HCT116 (cell line): Measurements from ENCODE around the gene POU5F1.
"Not testable (repeated sequence)": the region's sequence is repeated elsewhere in the genome, so short reads cannot be mapped to it uniquely, and the experiment has no call there.

Source experiments
- EGR1 ChIP-seq: IDR thresholded peaks from 2 replicates; pipeline ENCODE4 v1.6.1; 2012; ENCODE audit warnings: low read depth
- EZH2 ChIP-seq: fragments of 200-600 bp; sonication (generic); IDR thresholded peaks from 2 replicates; pipeline ENCODE4 v1.6.1; 2017; ENCODE audit warnings: antibody characterized with exemption, mixed run types
- EZH2phosphoT487 ChIP-seq: fragments of 200-600 bp; IDR thresholded peaks from 2 replicates; pipeline ENCODE4 v1.6.1; 2018; ENCODE audit warnings: antibody characterized with exemption, borderline replicate concordance
- POLR2A ChIP-seq: IDR thresholded peaks from 2 replicates; pipeline ENCODE4 v1.7.0; 2011; ENCODE audit warnings: borderline replicate concordance; ENCODE audit not compliant: insufficient read depth, insufficient read length; ENCODE audit errors: extremely low read depth
- POLR2AphosphoS5 ChIP-seq: IDR thresholded peaks from 2 replicates; pipeline ENCODE4 v1.6.1; 2011; ENCODE audit warnings: mild to moderate bottlenecking, low read depth, low read length, moderate library complexity
- RAD21 ChIP-seq: IDR thresholded peaks from 2 replicates; pipeline ENCODE4 v1.6.1; 2012; ENCODE audit warnings: low read depth, mild to moderate bottlenecking
- SP1 ChIP-seq: IDR thresholded peaks from 2 replicates; pipeline ENCODE4 v1.6.1; 2012; ENCODE audit warnings: low read depth
- YY1 ChIP-seq: IDR thresholded peaks from 2 replicates; pipeline ENCODE4 v1.6.1; 2011; ENCODE audit warnings: low read length, low read depth, moderate library complexity, mild to moderate bottlenecking; ENCODE audit not compliant: insufficient replicate concordance; ENCODE audit errors: extremely low read depth
- TF ChIP-seq, protein P1 (sequence below), 3 experiments: fragments of 200-600 bp in 1 of 3; sonication (generic) in 1 of 3; IDR thresholded peaks in 2 of 3; conservative IDR thresholded peaks in 1 of 3; 2 replicates each; pipeline ENCODE4 v1.5.1; 2012 to 2017; ENCODE audit warnings: low read depth in 2 of 3, low read length in 2 of 3, antibody characterized with exemption in 1 of 3, borderline replicate concordance in 1 of 3, control low read depth in 1 of 3, mild to moderate bottlenecking in 1 of 3, mixed read lengths in 1 of 3, mixed run types in 1 of 3, moderate library complexity in 1 of 3; ENCODE audit not compliant: insufficient read depth in 1 of 3
- TF ChIP-seq, protein P2 (sequence below): IDR thresholded peaks from 2 replicates; pipeline ENCODE4 v1.6.1; 2012
- TF ChIP-seq, protein P3 (sequence below): IDR thresholded peaks from 2 replicates; pipeline ENCODE4 v1.6.1; 2012; ENCODE audit warnings: low read depth
- TF ChIP-seq, protein P4 (sequence below): IDR thresholded peaks from 2 replicates; pipeline ENCODE4 v1.6.1; 2012

DNA sequence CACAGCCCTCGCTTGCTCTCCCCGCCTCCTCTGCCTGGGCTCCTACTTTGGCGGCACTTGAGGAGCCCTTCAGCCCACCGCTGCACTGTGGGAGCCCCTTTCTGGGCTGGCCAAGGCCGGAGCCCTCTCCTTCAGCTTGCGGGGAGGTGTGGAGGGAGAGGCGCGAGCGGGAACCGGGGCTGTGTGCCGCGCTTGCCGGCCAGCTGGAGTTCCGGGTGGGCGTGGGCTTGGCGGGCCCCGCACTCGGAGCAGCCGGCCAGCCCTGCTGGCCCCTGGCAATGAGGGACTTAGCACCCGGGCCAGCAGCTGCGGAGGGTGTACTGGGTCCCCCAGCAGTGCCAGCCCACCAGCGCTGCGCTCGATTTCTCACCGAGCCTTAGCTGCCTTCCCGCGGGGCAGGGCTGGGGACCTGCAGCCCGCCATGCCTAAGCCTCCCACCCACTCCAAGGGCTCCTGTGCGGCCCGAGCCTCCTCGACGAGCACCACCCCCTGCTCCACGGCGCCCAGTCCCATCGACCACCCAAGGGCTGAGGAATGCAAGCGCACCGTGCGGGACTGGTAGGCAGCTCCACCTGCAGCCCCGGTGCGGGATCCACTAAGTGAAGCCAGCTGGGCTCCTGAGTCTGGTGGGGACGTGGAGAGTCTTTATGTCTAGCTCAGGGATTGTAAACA, 25.0 kb upstream of the POU5F1 start:
- TF ChIP-seq, protein P1, sequence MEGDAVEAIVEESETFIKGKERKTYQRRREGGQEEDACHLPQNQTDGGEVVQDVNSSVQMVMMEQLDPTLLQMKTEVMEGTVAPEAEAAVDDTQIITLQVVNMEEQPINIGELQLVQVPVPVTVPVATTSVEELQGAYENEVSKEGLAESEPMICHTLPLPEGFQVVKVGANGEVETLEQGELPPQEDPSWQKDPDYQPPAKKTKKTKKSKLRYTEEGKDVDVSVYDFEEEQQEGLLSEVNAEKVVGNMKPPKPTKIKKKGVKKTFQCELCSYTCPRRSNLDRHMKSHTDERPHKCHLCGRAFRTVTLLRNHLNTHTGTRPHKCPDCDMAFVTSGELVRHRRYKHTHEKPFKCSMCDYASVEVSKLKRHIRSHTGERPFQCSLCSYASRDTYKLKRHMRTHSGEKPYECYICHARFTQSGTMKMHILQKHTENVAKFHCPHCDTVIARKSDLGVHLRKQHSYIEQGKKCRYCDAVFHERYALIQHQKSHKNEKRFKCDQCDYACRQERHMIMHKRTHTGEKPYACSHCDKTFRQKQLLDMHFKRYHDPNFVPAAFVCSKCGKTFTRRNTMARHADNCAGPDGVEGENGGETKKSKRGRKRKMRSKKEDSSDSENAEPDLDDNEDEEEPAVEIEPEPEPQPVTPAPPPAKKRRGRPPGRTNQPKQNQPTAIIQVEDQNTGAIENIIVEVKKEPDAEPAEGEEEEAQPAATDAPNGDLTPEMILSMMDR (IDR thresholded peaks at IDR 0.05 in 2 of 3, conservative IDR thresholded peaks at IDR 0.05 in 1 of 3; ENCODE audit: borderline replicate concordance in 1 of 3, insufficient read depth in 1 of 3, low read depth in 2 of 3, low read length in 2 of 3) = not testable (repeated sequence)
- TF ChIP-seq, protein P2, sequence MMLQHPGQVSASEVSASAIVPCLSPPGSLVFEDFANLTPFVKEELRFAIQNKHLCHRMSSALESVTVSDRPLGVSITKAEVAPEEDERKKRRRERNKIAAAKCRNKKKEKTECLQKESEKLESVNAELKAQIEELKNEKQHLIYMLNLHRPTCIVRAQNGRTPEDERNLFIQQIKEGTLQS = not testable (repeated sequence)
- TF ChIP-seq, protein P3, sequence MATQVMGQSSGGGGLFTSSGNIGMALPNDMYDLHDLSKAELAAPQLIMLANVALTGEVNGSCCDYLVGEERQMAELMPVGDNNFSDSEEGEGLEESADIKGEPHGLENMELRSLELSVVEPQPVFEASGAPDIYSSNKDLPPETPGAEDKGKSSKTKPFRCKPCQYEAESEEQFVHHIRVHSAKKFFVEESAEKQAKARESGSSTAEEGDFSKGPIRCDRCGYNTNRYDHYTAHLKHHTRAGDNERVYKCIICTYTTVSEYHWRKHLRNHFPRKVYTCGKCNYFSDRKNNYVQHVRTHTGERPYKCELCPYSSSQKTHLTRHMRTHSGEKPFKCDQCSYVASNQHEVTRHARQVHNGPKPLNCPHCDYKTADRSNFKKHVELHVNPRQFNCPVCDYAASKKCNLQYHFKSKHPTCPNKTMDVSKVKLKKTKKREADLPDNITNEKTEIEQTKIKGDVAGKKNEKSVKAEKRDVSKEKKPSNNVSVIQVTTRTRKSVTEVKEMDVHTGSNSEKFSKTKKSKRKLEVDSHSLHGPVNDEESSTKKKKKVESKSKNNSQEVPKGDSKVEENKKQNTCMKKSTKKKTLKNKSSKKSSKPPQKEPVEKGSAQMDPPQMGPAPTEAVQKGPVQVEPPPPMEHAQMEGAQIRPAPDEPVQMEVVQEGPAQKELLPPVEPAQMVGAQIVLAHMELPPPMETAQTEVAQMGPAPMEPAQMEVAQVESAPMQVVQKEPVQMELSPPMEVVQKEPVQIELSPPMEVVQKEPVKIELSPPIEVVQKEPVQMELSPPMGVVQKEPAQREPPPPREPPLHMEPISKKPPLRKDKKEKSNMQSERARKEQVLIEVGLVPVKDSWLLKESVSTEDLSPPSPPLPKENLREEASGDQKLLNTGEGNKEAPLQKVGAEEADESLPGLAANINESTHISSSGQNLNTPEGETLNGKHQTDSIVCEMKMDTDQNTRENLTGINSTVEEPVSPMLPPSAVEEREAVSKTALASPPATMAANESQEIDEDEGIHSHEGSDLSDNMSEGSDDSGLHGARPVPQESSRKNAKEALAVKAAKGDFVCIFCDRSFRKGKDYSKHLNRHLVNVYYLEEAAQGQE = not testable (repeated sequence)
- not testable (repeated sequence) for TF ChIP-seq POLR2A, RAD21, EZH2, POLR2AphosphoS5, SP1, YY1, EGR1, EZH2phosphoT487
- TF ChIP-seq, protein P4, sequence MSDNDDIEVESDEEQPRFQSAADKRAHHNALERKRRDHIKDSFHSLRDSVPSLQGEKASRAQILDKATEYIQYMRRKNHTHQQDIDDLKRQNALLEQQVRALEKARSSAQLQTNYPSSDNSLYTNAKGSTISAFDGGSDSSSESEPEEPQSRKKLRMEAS = not testable (repeated sequence)
